Activated T-helper 2 cell treated with anti-CD3 and anti-CD28 coated beads, Interferon-gamma antibody, Interleukin-2, Interleukin-4, amounts not matched to agents 10 μg/mL and 5 μg/mL and 100 μg/mL, durations not matched to agents 14 hours and 24 hours and 36 hours (primary cell): ENCODE measurements around the gene FAM177A1. TPM values are rescaled to one million over a fixed set of nuclear protein-coding genes. Genes with fewer than 3 reads are reported as not detected.
A peak's percentile ranks its signal among the peaks of the same experiment; 100 is the strongest.
"Not testable (repeated sequence)": the region's sequence is repeated elsewhere in the genome, so short reads cannot be mapped to it uniquely, and the experiment has no call there.

Experiments used
- DNase-seq: peaks from one replicate; pipeline ENCODE4 v3.0.0; 2021; ENCODE audit warnings: low spot score
- H3K27ac Mint-ChIP-seq: one replicate; pipeline ENCODE4 v1.8.0; 2021; ENCODE audit warnings: mixed read lengths
- H3K27me3 Mint-ChIP-seq: one replicate; pipeline ENCODE4 v1.8.0; 2021; ENCODE audit warnings: low read depth, mixed read lengths
- H3K36me3 Mint-ChIP-seq: one replicate; pipeline ENCODE4 v1.8.0; 2021; ENCODE audit warnings: low read depth, mixed read lengths
- H3K4me1 Mint-ChIP-seq: one replicate; pipeline ENCODE4 v1.8.0; 2021; ENCODE audit warnings: low read depth, mixed read lengths
- H3K4me3 Mint-ChIP-seq: one replicate; pipeline ENCODE4 v1.8.0; 2021; ENCODE audit warnings: low read depth, mild to moderate bottlenecking, moderate library complexity, mixed read lengths
- H3K9me3 Mint-ChIP-seq: one replicate; pipeline ENCODE4 v1.8.0; 2021; ENCODE audit warnings: mixed read lengths
- intact Hi-C: fragments of 100-400 bp; cut with micrococcal nuclease; formaldehyde crosslinking; loops from one replicate; pipeline ENCODE4 v1.15.1; 2023
- total RNA-seq: library from RNA; stranded (reverse); gene quantifications from 2 replicates; pipeline ENCODE4 v1.2.3, GENCODE V29; 2022

The FAM177A1 gene, protein sequence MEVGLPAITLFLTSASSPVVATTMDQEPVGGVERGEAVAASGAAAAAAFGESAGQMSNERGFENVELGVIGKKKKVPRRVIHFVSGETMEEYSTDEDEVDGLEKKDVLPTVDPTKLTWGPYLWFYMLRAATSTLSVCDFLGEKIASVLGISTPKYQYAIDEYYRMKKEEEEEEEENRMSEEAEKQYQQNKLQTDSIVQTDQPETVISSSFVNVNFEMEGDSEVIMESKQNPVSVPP
- 41.3 and 43.2 TPM in 2 replicates for total RNA-seq

DNA sequence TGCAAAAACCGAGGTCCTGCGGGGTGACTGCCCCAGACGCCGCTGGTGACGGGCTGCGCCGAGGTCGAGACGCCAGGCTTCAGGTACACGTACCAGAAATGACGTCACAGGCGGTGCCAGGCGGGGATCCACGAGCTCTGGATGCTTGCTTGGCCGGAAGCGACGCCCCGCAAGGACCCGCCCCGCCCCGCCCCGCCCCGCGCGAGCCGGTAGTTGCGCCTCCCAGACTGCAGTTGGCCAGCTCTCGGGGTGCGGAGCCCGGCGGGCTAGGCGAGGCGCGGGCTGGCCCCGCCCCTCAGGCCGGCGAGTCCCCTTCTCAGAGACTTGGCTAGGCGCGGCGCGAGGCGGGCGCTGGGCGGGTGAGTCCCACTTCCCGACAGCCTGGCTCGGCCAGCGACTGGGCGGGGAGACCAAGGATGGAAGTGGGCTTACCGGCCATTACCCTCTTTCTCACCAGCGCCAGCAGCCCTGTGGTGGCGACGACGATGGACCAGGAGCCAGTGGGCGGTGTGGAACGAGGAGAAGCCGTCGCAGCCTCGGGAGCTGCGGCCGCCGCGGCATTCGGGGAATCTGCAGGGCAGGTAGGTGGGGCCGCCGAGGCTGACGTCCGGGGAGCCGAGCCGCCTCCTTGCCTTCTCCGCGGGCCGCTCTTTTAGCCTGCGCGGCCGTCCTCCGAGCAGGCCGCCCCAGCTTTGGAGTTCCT, at the start of gene FAM177A1:
Gene FAM177A1 (plus strand): TSS at position 225 of the 703 bp plus-strand sequence. CDS start 192 bp downstream, at position 417.
- Mint-ChIP-seq H3K36me3 (peaks cover 17% of the 10 kb centered on the region), H3K4me3 (peak within 1 kb of the TSS; percentile 98), H3K27me3 (no peaks in the 10 kb centered on the region), H3K9me3 (no peaks in the 10 kb centered on the region), H3K4me1 (peaks cover 21% of the 10 kb centered on the region), H3K27ac (peak within 1 kb of the TSS; percentile 98)
- intact Hi-C loops: loop anchor here (1.0 to 5.0 kb wide), 6 partner anchors 64 to 781 kb away; partner anchors contain the start of genes BRMS1L, NFKBIA, PRORP and SRP54
- peak; percentile 97 for DNase-seq

GRCh38 chr14:34997762-34998161, 48.3 kb upstream of the FAM177A1 start:
- Mint-ChIP-seq H3K4me3 (no peak overlapping the region), H3K4me1 (peaks cover 6% of the 10 kb centered on the region), H3K36me3 (peaks cover 38% of the 10 kb centered on the region), H3K27ac (no peak overlapping the region), H3K27me3 (no peaks in the 10 kb centered on the region), H3K9me3 (no peaks in the 10 kb centered on the region)
- no peak for DNase-seq
- intact Hi-C loops: no loop called here

DNA sequence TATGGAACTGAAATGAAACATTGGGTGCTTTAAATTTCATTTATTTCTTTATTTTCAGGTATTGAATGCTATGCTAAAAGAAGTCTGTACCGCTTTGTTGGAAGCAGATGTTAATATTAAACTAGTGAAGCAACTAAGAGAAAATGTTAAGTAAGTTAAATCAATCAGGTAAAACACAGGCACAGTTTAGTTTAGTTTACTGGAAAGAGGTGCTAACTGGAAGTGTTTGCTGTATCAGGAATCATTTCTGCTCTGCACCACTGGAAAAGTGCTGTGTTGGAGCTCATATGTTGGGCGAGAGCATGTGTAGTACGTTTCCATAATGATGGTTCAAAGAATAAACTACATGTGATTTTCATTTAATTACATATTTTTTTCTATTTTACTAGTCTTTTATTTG, 46.6 kb upstream of the FAM177A1 start:
- H3K36me3 Mint-ChIP-seq: peaks cover 37% of the 10 kb centered on the region
- H3K27me3 Mint-ChIP-seq: no peaks in the 10 kb centered on the region
- no peak for DNase-seq
- H3K9me3 Mint-ChIP-seq: no peaks in the 10 kb centered on the region
- intact Hi-C loops: no loop called here
- H3K27ac Mint-ChIP-seq: no peak overlapping the region
- no peak overlapping the region for H3K4me3 Mint-ChIP-seq
- H3K4me1 Mint-ChIP-seq: peaks cover 5% of the 10 kb centered on the region

GRCh38 chr14:35001621-35002020, 44.5 kb upstream of the FAM177A1 start:
- intact Hi-C loops: no loop called here
- H3K9me3 Mint-ChIP-seq: no peaks in the 10 kb centered on the region
- H3K27ac Mint-ChIP-seq: no peak overlapping the region
- no peaks in the 10 kb centered on the region for H3K27me3 Mint-ChIP-seq
- peaks cover 39% of the 10 kb centered on the region for H3K36me3 Mint-ChIP-seq
- DNase-seq: no peak
- H3K4me3 Mint-ChIP-seq: no peak overlapping the region
- H3K4me1 Mint-ChIP-seq: peaks cover 3% of the 10 kb centered on the region

GRCh38 chr14:35004839-35005238, 41.2 kb upstream of the FAM177A1 start:
- peaks cover 45% of the 10 kb centered on the region for H3K36me3 Mint-ChIP-seq
- H3K4me3 Mint-ChIP-seq: no peak overlapping the region
- no peaks in the 10 kb centered on the region for H3K4me1 Mint-ChIP-seq
- no peak overlapping the region for H3K27ac Mint-ChIP-seq
- DNase-seq: no peak
- H3K9me3 Mint-ChIP-seq: no peaks in the 10 kb centered on the region
- no peaks in the 10 kb centered on the region for H3K27me3 Mint-ChIP-seq
- intact Hi-C loops: no loop called here

DNA sequence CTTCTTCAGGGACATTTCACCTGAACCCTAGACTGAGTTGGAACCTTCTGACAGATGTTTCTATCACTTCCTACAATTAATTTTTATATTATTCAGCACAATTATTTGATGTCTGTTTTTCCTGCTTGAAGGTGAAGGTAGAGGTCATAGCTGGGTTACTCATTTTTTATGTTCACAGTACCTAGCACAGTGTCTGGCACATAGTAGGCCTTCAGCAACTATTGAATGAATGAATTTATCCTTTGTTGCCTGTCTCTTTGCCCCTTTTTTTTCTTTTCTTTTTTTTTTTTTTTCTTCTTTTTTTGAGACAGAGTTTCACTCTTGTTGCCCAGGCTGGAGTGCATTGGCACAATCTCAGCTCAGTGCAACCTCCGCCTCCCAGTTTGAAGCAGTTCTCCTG, 29.5 kb upstream of the FAM177A1 start:
- no peaks in the 10 kb centered on the region for H3K9me3 Mint-ChIP-seq
- no peaks in the 10 kb centered on the region for H3K27me3 Mint-ChIP-seq
- no peak for DNase-seq
- intact Hi-C loops: no loop called here
- H3K36me3 Mint-ChIP-seq: peaks cover 71% of the 10 kb centered on the region
- H3K27ac Mint-ChIP-seq: no peak overlapping the region
- no peak overlapping the region for H3K4me3 Mint-ChIP-seq
- no peaks in the 10 kb centered on the region for H3K4me1 Mint-ChIP-seq

DNA sequence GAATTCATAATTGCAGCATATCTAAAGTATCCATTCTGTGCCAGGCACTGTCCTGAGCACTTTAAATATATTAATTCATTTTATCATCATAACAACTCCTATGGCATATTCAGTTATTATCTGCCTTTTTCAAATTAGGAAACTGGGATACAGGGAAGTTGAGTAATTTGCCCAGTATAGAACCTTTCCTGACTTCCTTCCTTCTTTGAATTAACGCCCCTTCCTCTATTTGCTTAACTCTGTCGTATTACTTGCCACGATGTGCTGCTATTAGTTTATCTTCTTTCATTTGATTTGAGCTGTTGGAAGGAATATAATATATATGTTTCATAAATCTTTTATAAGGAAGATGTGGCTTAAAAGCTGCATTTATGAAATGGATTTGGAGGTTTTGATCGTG, 25.4 kb upstream of the FAM177A1 start:
- intact Hi-C loops: loop anchor here (2.0 kb wide), 1 partner anchor 72 kb away; no protein-coding TSS in a partner anchor
- Mint-ChIP-seq H3K4me1 (no peaks in the 10 kb centered on the region), H3K4me3 (no peak overlapping the region), H3K27me3 (no peaks in the 10 kb centered on the region), H3K36me3 (peaks cover 69% of the 10 kb centered on the region), H3K9me3 (no peaks in the 10 kb centered on the region), H3K27ac (no peak overlapping the region)
- DNase-seq: no peak

GRCh38 chr14:35028435-35028834, 17.6 kb upstream of the FAM177A1 start:
- no peak overlapping the region for H3K4me3 Mint-ChIP-seq
- peaks cover 56% of the 10 kb centered on the region for H3K36me3 Mint-ChIP-seq
- peaks cover 3% of the 10 kb centered on the region for H3K9me3 Mint-ChIP-seq
- H3K27me3 Mint-ChIP-seq: no peaks in the 10 kb centered on the region
- DNase-seq: no peak
- no peak overlapping the region for H3K27ac Mint-ChIP-seq
- no peaks in the 10 kb centered on the region for H3K4me1 Mint-ChIP-seq
- intact Hi-C loops: no loop called here

DNA sequence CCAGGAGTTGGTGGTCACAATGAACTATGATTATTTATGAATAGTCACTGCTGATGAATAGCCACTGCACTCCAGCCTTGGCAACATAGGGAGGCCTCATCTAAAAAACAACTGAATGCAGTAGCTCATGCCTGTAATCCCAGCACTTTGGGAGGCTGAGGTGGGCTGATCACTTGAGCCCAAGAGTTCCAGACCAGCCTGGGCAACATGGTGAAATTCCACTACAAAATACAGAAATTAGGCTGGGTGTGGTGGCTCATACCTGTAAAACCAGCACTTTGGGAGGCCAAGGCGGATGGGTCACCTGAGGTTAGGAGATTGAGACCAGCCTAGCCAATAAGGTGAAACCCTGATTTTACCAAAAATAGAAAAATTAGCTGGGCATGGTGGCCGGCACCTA, 13.5 kb upstream of the FAM177A1 start:
- Mint-ChIP-seq H3K27me3 (no peaks in the 10 kb centered on the region), H3K4me3 (no peak overlapping the region), H3K9me3 (peaks cover 20% of the 10 kb centered on the region), H3K36me3 (peaks cover 54% of the 10 kb centered on the region), H3K27ac (no peak overlapping the region), H3K4me1 (no peaks in the 10 kb centered on the region)
- intact Hi-C loops: no loop called here
- DNase-seq: no peak

- Mint-ChIP-seq H3K9me3 (peaks cover 20% of the 10 kb centered on the region), H3K36me3 (peaks cover 41% of the 10 kb centered on the region), H3K27ac (no peak overlapping the region), H3K4me1 (no peaks in the 10 kb centered on the region), H3K4me3 (no peak overlapping the region), H3K27me3 (no peaks in the 10 kb centered on the region)
- DNase-seq: no peak
- intact Hi-C loops: no loop called here
Observed at GRCh38 chr14:35034440-35034833, 11.6 kb upstream of the FAM177A1 start.

GRCh38 chr14:35034944-35035554, 11.0 kb upstream of the FAM177A1 start:
- Mint-ChIP-seq H3K9me3 (peaks cover 20% of the 10 kb centered on the region), H3K36me3 (peaks cover 39% of the 10 kb centered on the region)
- intact Hi-C loops, H3K4me1 Mint-ChIP-seq, H3K4me3 Mint-ChIP-seq, DNase-seq, H3K27me3 Mint-ChIP-seq, H3K27ac Mint-ChIP-seq: not testable (repeated sequence)

GRCh38 chr14:35038312-35038711, 7.8 kb upstream of the FAM177A1 start:
- H3K27me3 Mint-ChIP-seq, H3K4me1 Mint-ChIP-seq, DNase-seq, H3K4me3 Mint-ChIP-seq, H3K27ac Mint-ChIP-seq, intact Hi-C loops: not testable (repeated sequence)
- Mint-ChIP-seq H3K9me3 (peaks cover 19% of the 10 kb centered on the region), H3K36me3 (peaks cover 26% of the 10 kb centered on the region)

- Mint-ChIP-seq H3K27me3 (no peaks in the 10 kb centered on the region), H3K27ac (no peak overlapping the region), H3K4me1 (peaks cover 12% of the 10 kb centered on the region), H3K9me3 (no peaks in the 10 kb centered on the region), H3K4me3 (no peak overlapping the region), H3K36me3 (peaks cover under 1% of the 10 kb centered on the region)
- no peak for DNase-seq
- intact Hi-C loops: no loop called here
Observed at GRCh38 chr14:35042632-35043031, 3.4 kb upstream of the FAM177A1 start.
